Stomach (tissue), 9 donors: ENCODE measurements around the gene BCL2L1. TPM values are rescaled to one million over a fixed set of nuclear protein-coding genes. Genes with fewer than 3 reads are reported as not detected.

Experiments
- DNase-seq, 2 donors: peaks; one replicate each; pipeline versions ENCODE4 v3.0.0 to v3.0.0-alpha.2; 2013 to 2019
- H3K27ac ChIP-seq, 5 donors: fragments of 200-600 bp in 4 of 5; sonication (generic) in 4 of 5; one replicate each; pipeline ENCODE4 v1.5.1; 2013 to 2019; ENCODE audit warnings: mild to moderate bottlenecking in 1 of 5, moderate library complexity in 1 of 5
- H3K27me3 ChIP-seq, 3 donors: fragments of 200-600 bp; sonication (generic); one replicate each; pipeline ENCODE4 v1.5.1; 2017 to 2019; ENCODE audit warnings: mixed run types in 1 of 3
- H3K36me3 ChIP-seq, 4 donors: fragments of 200-600 bp; sonication (generic); 1 replicate in 3 of 4; 2 replicates in 1 of 4; pipeline ENCODE4 v1.5.1; 2016 to 2019
- H3K4me1 ChIP-seq, 4 donors: fragments of 200-600 bp; sonication (generic); one replicate each; pipeline ENCODE4 v1.5.1; 2016 to 2019
- H3K4me3 ChIP-seq, 4 donors: fragments of 200-600 bp; sonication (generic) in 3 of 4; one replicate each; pipeline ENCODE4 v1.5.1; 2016 to 2019; ENCODE audit warnings: mild to moderate bottlenecking in 1 of 4
- H3K9me3 ChIP-seq, 4 donors: fragments of 200-600 bp; sonication (generic); one replicate each; pipeline ENCODE4 v1.5.1; 2016 to 2019
- EP300 ChIP-seq: sonication (generic); formaldehyde crosslinking; IDR thresholded peaks from one replicate; pipeline ENCODE4 v1.6.1; 2017; ENCODE audit warnings: antibody characterized with exemption
- POLR2A ChIP-seq, 4 donors: fragments of 450-650 bp; IDR thresholded peaks; one replicate each; pipeline ENCODE4 v1.6.1; 2016; ENCODE audit warnings: antibody characterized with exemption in 4 of 4, control low read depth in 2 of 4, mild to moderate bottlenecking in 1 of 4, moderate library complexity in 1 of 4
- POLR2AphosphoS5 ChIP-seq, 3 donors: sonication (generic); formaldehyde crosslinking; IDR thresholded peaks; one replicate each; pipeline ENCODE4 v1.6.1; 2016; ENCODE audit warnings: antibody characterized with exemption in 3 of 3
- WGBS, 5 donors: extraction: QIAGEN DNeasy Blood & Tissue Kit in 3 of 5; methylation state at CpG; one replicate each; pipeline versions ENCODE4 v1.1.5 to v1.1.7; 2013 to 2018; 5-methylcytosine and 5-hydroxymethylcytosine counted together
- intact Hi-C: fragments of 100-400 bp; cut with DNase I; formaldehyde crosslinking; loops from one replicate; pipeline ENCODE4 v1.15.1; 2023; ENCODE audit warnings: low total_unique reads
- polyA plus RNA-seq, 3 donors: library from polyadenylated mRNA; stranded (reverse); fragments of 200-250 nt; gene quantifications; one replicate each; pipeline ENCODE4 v1.2.3, GENCODE V29; 2013
- total RNA-seq, 5 donors: library from RNA; depleted of rRNA; stranded (reverse); fragments of >200 nt; gene quantifications; one replicate each; pipeline versions ENCODE4 v1.1.0 to v1.2.3, GENCODE V29; 2014 to 2016
- TF ChIP-seq, protein P1 (sequence below), 7 experiments: fragments of 450-650 bp in 4 of 7; fragments of 200-600 bp in 3 of 7; sonication (generic) in 3 of 7; IDR thresholded peaks; one replicate each; pipeline ENCODE4 v1.5.1; 2016 to 2019; ENCODE audit warnings: antibody characterized with exemption in 7 of 7, control low read depth in 2 of 7, mild to moderate bottlenecking in 1 of 7
- donor health status: healthy with polysubstance abuse.
- donor health status: Bipolar disorder and iron deficiency.
- donor health status: healthy.

The BCL2L1 gene
- total and polyA plus RNA-seq, 8 donors = 47.1 to 210 (median 70.8) TPM

- no peak overlapping the region for H3K4me3 ChIP-seq
- H3K4me1 ChIP-seq = peaks cover 52 to 95% (median 71%) of the 10 kb centered on the region in 4 donors
- no peaks in the 10 kb centered on the region for H3K27me3 ChIP-seq
- no peak for TF ChIP-seq EP300
- TF ChIP-seq, protein P1, sequence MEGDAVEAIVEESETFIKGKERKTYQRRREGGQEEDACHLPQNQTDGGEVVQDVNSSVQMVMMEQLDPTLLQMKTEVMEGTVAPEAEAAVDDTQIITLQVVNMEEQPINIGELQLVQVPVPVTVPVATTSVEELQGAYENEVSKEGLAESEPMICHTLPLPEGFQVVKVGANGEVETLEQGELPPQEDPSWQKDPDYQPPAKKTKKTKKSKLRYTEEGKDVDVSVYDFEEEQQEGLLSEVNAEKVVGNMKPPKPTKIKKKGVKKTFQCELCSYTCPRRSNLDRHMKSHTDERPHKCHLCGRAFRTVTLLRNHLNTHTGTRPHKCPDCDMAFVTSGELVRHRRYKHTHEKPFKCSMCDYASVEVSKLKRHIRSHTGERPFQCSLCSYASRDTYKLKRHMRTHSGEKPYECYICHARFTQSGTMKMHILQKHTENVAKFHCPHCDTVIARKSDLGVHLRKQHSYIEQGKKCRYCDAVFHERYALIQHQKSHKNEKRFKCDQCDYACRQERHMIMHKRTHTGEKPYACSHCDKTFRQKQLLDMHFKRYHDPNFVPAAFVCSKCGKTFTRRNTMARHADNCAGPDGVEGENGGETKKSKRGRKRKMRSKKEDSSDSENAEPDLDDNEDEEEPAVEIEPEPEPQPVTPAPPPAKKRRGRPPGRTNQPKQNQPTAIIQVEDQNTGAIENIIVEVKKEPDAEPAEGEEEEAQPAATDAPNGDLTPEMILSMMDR (IDR thresholded peaks at IDR 0.05) = no peak
- no peak for TF ChIP-seq POLR2AphosphoS5 (IDR thresholded peaks at IDR 0.05)
- TF ChIP-seq POLR2A (IDR thresholded peaks at IDR 0.05) = no peak
- peaks cover 4 to 66% (median 50%) of the 10 kb centered on the region in 4 donors for H3K36me3 ChIP-seq
- intact Hi-C loops = no loop called here
- DNase-seq = no peak
- H3K27ac ChIP-seq = peak overlapping the region in 2 of 5 donors; percentile 81 to 88
- no peaks in the 10 kb centered on the region for H3K9me3 ChIP-seq
- 91 to 96% (median 93%) methylated on average over 3 of the region's 3 CpGs for WGBS, 5 donors
These were observed 40.3 kb downstream of the BCL2L1 start for GRCh38 chr20:31682352-31682751.

DNA sequence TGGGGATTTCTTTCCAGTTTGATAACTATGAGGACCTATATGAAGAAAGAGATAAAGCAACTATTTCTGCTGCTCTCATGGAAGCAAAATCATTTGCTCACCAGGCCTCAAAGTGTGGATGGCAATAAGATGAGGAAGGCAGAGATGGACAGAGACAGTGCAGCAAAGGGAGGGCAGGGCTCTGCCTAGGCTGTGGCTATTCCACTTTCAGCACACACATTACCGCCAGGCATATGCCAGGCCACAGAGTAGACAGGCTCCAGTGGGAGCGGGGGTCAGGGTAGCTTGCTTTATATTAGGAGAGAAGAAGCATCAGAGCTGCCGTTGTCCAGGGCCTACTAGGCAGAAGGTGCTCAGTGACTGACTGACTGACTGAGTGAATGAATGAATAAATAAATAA, 40.9 kb downstream of the BCL2L1 start:
- H3K4me3 ChIP-seq = no peak overlapping the region
- intact Hi-C loops = no loop called here
- peaks cover 4 to 60% (median 45%) of the 10 kb centered on the region in 4 donors for H3K36me3 ChIP-seq
- H3K4me1 ChIP-seq = peaks cover 56 to 96% (median 72%) of the 10 kb centered on the region in 4 donors
- no peaks in the 10 kb centered on the region for H3K9me3 ChIP-seq
- peak overlapping the region in 2 of 5 donors; percentile 81 to 88 for H3K27ac ChIP-seq
- WGBS, 5 donors = 88 to 100% (median 93%) methylated on average over 3 of the region's 3 CpGs
- TF ChIP-seq EP300 = no peak
- TF ChIP-seq POLR2AphosphoS5 (IDR thresholded peaks at IDR 0.05) = no peak
- TF ChIP-seq, protein P1 (IDR thresholded peaks at IDR 0.05) = no peak
- no peak for TF ChIP-seq POLR2A (IDR thresholded peaks at IDR 0.05)
- no peaks in the 10 kb centered on the region for H3K27me3 ChIP-seq
- DNase-seq = no peak

GRCh38 chr20:31681128-31681727, 41.4 kb downstream of the BCL2L1 start:
- H3K4me1 ChIP-seq = peaks cover 61 to 98% (median 75%) of the 10 kb centered on the region in 4 donors
- TF ChIP-seq, protein P1 (IDR thresholded peaks at IDR 0.05) = no peak
- TF ChIP-seq POLR2AphosphoS5 (IDR thresholded peaks at IDR 0.05) (no peak), EP300 (no peak), POLR2A (IDR thresholded peaks at IDR 0.05) (no peak)
- no peak overlapping the region for H3K4me3 ChIP-seq
- H3K9me3 ChIP-seq = no peaks in the 10 kb centered on the region
- no peak for DNase-seq
- 86 to 93% (median 89%) methylated on average over 7 of the region's 7 CpGs for WGBS, 5 donors
- peak overlapping the region in 4 of 5 donors; percentile 23 to 88 (median 52) for H3K27ac ChIP-seq
- H3K27me3 ChIP-seq = no peaks in the 10 kb centered on the region
- intact Hi-C loops = no loop called here
- H3K36me3 ChIP-seq = peaks cover 4 to 55% (median 42%) of the 10 kb centered on the region in 4 donors

- intact Hi-C loops = no loop called here
- Histone ChIP-seq H3K4me1 (peaks cover 61 to 98% (median 76%) of the 10 kb centered on the region in 4 donors), H3K9me3 (no peaks in the 10 kb centered on the region), H3K27ac (peak overlapping the region; percentile 23 to 88 (median 52)), H3K4me3 (no peak overlapping the region), H3K36me3 (peaks cover 4 to 51% (median 39%) of the 10 kb centered on the region in 4 donors), H3K27me3 (no peaks in the 10 kb centered on the region)
- TF ChIP-seq, protein P1 (IDR thresholded peaks at IDR 0.05) = no peak
- TF ChIP-seq POLR2A (IDR thresholded peaks at IDR 0.05) = no peak
- no peak for TF ChIP-seq POLR2AphosphoS5 (IDR thresholded peaks at IDR 0.05)
- TF ChIP-seq EP300 = no peak
- WGBS, 5 donors = 67 to 79% (median 69%) methylated on average over 7 of the region's 7 CpGs
- no peak for DNase-seq
These were observed 42.2 kb downstream of the BCL2L1 start for GRCh38 chr20:31680286-31681127.
